GM04503 (cell line): Measurements from ENCODE around the gene RIPPLY2.
"Not testable (repeated sequence)": the region's sequence is repeated elsewhere in the genome, so short reads cannot be mapped to it uniquely, and the experiment has no call there.

Experiments
- DNase-seq: peaks from one replicate; pipeline ENCODE4 v3.0.0-alpha.2; 2012; ENCODE audit warnings: low read depth

The RIPPLY2 gene

DNA sequence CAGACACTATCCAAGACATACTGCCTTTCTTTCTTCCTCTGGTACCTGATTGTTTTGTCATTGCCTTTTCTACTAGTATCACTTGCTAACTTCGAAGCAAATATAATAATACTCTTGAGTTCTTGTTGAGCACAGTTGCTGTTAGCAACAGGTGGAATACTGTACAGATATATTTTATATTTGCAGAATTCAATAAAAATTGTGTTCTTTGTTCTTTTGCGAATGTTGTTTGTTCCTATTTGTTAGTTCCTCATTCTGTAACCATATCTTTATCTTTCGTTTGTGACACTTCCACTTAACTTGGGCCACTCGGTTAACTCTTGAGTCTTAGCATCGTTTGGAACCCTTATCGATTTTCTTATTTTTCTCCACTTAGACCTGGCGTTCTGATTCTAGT is 7.2 kb downstream of the RIPPLY2 start:
- DNase-seq = no peak

DNA sequence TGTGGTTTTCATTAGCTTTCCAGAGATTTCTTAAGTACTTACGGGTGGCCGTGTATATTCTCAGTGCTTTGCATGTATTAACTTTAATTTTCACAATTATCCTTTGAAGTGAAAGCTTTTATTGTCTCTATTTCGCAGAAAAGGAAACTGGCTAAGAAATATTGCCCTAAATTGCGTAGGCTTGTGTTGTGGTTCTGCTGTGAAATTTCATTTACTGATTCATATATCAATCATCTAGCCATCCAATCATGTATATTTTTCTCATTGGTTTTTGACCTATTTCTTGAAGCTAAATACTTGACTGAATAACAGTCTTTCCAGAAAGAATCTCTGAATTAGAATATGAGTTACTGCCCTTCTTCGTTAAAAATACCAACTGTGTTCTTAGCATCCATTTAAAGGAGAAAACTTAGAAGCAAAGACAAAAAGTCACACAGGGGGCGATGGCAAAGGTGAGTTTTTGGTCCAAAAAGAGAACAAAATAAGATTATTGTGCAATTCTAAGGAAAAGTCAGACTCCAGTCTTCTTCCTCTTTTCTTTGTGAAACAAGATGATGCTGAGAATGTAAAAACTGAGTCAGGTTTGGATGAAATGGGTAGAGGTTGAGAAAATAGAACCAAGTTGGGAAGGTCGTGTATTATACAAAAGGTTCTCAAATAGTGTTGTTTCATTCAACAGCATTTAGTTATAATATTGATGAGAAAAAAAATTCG is 7.8 kb downstream of the RIPPLY2 start:
- no peak for DNase-seq

- no peak for DNase-seq
Observed at GRCh38 chr6:83862776-83863471, 9.8 kb downstream of the RIPPLY2 start.

- DNase-seq = no peak
Observed at GRCh38 chr6:83867043-83867442, 13.9 kb downstream of the RIPPLY2 start.

DNA sequence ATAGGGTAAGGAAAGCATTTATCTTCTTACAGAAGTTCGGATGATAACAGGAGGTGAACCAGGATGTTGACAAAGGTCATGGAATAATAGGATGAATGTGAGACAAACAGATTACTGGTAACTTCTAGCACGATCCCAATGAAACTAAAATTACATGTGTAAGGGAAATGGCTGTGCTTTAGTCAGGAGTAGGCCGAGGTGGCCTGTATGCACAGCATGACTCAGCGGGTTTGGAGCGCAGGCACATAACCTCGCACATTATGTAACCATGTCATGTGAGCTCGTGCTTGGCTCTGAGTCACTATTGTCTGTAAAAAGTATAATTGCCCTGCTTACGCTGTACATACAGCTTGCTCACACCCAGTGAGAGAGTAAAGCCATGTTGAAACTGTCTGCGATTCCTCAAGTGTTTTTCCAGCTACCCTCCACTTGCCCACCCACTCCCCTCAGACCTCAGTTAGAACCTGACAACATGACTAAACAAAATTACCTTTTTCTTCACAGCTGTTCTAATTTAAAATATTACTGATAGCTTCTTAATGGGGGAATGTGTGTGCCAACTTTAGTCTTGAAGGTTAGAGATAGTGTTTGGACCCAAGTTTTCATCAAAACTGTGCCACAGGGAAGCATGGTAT is 14.5 kb downstream of the RIPPLY2 start:
- peak; percentile 92 for DNase-seq

GRCh38 chr6:83868639-83869038 is 15.5 kb downstream of the RIPPLY2 start:
- DNase-seq = peak; percentile 39

- DNase-seq = no peak
Observed at GRCh38 chr6:83870649-83871048, 17.5 kb downstream of the RIPPLY2 start.

DNA sequence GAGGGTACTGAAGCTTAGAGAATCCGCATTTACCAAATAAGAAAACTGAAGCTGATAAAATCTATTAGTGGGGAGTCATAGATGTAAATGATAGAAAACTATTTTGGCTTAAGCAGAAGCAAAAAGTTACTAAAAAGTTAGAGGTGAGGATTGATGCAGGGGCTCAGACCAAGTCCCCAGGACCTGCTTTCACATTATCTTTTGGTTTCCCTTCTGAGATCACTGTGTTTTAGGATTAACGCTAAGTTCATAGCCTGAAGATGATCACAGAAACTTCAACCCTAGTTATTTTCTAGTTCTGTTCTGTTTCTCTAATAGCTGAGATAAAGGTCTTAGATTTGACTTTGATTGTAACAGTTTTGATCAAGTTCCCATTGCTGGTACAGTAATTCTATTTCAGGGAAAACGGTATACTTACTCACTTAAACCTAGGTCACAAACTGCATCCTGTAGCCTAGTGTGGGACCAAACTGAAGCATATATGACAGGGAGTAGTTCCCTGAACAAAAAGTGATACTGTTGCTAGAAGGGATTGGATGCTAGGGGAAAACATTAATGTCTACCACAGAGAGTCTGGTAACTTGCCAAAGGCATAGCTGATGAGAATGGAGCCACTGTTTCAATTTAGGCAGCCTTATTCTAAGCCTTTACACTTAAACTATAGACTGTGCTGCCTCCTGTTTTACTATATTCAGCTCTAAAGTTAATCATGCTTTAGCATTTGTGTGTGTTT is 19.4 kb downstream of the RIPPLY2 start:
- DNase-seq = no peak

GRCh38 chr6:83873869-83874268 is 20.7 kb downstream of the RIPPLY2 start:
- DNase-seq = no peak

DNA sequence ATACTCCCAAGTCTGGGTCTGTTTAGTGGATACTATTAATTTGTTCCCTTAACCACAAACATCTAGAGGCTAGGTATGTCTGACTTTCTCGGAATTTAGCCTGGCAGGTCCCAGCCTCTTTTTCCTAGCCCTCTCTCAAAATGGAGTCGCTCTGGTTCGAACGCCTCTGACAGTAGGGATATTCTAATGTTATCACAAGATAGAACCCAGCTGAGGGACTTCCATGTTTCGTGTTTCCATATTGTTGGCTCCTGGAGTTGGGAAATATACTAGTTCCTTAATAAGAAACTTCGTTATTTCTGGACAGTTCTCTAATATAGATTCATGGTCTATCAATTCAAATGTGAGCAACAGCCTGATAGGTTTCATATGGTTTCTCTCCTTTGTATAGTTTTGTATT is 22.7 kb downstream of the RIPPLY2 start:
- DNase-seq = no peak

DNA sequence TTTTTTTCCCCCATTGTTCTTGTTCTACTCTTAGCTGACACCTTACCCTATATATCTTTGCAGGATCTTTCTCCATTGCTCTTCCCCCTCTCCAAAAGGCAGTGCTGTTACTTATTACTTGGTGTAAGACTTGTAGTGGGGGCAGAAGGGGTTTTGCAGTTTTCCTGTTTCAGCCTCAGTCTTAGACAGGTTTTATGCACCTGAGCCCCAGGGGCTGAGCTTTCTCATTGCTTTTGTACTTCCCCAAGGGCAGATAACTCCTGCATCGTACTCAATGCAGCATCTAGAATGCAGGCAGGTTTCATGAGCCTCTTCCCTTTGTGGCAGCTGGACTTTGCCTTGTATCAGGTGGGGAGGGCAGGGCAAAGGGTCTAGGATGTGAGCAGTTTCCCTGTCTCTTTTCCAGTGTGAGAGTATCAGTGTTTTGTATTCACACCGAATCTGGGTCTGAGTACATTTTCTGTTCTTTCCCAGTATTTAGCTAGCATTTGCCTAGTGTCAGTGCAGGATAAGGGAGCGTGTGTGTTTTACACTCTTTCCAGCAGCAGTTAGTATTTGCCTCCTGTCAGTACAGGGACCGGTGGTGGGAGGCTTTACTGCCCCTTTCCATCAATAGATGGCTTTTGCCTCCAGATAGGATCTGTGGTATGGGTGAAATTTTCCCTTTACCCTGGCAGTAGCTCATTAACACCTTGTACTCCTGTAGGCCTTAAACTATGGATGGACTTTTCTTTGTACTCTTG is 25.9 kb downstream of the RIPPLY2 start:
- no peak for DNase-seq

DNA sequence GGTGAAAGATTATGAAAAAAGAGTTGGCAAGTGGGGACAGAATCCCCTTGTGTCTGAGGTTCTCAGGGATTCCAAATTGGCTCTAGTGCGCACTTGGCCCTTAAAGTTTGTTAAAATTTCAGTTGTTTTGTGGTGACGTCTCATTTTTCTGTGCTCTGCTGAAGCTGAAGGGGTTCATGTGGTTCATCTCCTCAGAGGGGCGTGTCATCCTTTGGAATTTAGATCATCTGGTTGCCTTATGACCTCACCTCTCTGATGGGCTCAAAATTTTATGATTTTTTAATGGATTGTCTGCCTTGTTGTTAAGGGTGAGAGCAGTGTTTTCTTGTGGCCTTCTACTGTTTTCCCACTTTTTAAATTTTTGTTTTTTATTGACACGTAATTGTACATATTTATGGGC is 26.6 kb downstream of the RIPPLY2 start:
- DNase-seq = peak; percentile 11

DNA sequence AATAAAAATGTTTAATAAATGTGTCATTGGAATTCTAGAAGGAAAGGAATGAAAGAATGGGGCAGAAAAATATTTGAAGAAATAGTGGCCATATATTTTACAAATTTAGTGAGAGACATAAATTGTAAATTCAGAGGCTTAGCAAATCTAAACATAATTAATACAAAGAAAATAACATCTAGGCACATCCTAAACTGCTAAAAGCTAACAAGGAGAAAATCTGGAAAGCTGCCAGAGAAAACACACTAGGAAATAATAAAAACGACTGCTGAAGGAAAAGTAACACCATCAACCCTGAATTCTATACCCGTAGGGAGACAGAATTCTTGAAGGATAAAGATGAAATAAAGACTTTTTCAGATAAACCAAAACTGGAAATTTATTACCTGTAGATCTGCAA is 30.1 kb downstream of the RIPPLY2 start:
- no peak for DNase-seq

DNA sequence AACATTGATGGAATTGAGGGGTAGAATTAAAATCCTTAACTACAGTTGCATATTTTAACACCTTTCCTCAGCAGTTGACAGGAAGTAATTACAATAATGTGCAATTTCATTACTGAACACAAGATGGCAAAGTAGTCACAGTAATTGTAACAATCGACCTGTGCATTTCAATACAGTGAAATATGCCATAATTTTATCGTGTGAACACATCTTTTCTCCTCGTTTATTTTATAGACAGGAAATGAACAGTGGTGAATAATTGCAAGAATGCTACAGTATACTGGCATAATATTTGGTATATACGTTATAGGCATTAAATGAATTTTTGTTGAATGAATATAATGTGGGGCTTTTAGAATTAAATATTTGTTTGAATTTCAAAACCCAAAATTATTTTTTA is 31.4 kb downstream of the RIPPLY2 start:
- no peak for DNase-seq

- no peak for DNase-seq
Observed at GRCh38 chr6:83885984-83886383, 32.8 kb downstream of the RIPPLY2 start.

GRCh38 chr6:83889621-83890020 is 36.5 kb downstream of the RIPPLY2 start:
- no peak for DNase-seq

GRCh38 chr6:83890520-83890919 is 37.4 kb downstream of the RIPPLY2 start:
- no peak for DNase-seq

DNA sequence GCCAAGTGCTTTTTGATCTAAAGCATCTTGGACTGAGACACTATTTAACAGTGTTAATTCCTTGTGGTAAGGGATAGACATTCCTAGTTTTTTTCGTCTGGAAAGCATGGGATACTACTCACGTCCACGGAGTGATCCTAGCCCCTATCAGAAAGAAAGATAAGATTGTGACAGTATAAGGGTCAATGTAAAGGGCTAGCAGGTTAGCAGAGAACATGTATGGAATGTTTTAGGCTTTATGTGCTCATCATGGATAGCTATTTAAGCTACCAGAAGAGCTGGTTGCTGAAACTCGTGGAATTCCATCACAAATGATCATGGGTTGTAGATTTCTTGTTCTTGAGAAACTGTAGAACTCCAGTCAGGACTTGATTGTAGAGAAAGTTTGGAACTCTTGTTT is 38.4 kb downstream of the RIPPLY2 start:
- DNase-seq = no peak

DNA sequence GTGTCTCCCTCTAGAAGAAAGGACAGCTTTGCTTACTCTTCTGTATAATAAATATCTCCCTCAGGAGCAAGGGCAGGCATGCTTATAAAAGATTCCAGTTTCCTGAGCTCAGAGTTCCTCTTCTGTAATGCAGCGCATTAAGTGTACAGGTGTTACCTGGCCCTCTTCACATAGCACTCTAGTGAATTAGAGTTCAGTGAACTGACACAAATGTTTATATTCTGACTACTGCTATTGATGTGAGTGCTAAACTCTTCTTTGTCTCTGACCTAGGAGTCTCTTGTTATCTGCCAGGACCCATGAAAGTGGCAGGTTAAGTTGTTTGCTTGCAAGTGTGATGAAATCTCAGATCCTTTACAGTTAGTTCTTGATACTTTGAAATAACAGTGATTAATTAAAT is 39.9 kb downstream of the RIPPLY2 start:
- DNase-seq = no peak

- not testable (repeated sequence) for DNase-seq
Observed at GRCh38 chr6:83897094-83897493, 43.9 kb downstream of the RIPPLY2 start.

DNA sequence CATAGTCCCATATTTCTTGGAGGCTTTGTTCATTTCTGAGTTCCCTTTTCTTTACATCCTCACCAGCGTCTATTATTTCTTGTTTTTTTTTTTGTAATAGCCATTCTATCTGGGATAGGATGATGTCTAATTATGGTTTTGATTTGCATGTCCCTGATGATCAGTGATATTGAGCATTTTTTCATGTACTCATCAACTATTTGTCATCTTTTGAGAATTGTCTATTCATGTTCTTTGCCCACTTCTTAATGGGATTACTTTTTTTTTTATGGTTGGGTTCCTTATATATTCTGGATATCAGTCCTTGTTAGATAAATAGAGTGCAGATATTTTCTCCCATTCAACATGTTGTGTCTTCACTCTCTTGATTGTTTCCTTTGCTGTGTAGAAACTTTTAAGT is 48.5 kb downstream of the RIPPLY2 start:
- DNase-seq = no peak

DNA sequence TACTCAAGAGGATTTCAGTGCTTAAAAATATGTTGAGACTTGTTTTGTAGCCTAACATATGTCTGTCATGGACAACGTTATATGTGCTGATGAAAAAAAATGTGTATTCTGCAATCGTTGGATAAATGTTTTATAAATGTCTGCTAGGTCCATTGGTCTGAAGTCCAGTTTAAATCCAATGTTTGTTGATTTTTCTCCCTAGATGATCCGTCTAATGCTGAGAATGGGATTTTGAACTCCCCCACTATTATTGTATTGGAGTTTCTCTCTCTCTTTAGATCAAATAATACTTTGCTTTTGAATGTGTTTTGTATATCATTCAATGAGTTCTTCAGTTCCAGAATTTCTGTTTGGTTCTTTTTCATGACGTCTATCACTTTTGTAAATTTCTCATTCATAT is 51.2 kb downstream of the RIPPLY2 start:
- DNase-seq = no peak
